A549 treated with AZD9567 at 1 μM for 4 hours (cell line): Measurements from ENCODE around the gene LUM. TPM values are rescaled to one million over a fixed set of nuclear protein-coding genes. Genes with fewer than 3 reads are reported as not detected.

ENCODE experiments used
- total RNA-seq: library from RNA; stranded (reverse); fragments of 200-300 nt; extraction: Qiagen RNA extraction; gene quantifications from 5 replicates; pipeline ENCODE4 v1.2.3, GENCODE V29; 2022; ENCODE audit not compliant: insufficient read depth

LUM gene, protein sequence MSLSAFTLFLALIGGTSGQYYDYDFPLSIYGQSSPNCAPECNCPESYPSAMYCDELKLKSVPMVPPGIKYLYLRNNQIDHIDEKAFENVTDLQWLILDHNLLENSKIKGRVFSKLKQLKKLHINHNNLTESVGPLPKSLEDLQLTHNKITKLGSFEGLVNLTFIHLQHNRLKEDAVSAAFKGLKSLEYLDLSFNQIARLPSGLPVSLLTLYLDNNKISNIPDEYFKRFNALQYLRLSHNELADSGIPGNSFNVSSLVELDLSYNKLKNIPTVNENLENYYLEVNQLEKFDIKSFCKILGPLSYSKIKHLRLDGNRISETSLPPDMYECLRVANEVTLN
- 0.07 to 4.1 TPM (median 0.29 TPM) in 5 replicates for total RNA-seq

DNA sequence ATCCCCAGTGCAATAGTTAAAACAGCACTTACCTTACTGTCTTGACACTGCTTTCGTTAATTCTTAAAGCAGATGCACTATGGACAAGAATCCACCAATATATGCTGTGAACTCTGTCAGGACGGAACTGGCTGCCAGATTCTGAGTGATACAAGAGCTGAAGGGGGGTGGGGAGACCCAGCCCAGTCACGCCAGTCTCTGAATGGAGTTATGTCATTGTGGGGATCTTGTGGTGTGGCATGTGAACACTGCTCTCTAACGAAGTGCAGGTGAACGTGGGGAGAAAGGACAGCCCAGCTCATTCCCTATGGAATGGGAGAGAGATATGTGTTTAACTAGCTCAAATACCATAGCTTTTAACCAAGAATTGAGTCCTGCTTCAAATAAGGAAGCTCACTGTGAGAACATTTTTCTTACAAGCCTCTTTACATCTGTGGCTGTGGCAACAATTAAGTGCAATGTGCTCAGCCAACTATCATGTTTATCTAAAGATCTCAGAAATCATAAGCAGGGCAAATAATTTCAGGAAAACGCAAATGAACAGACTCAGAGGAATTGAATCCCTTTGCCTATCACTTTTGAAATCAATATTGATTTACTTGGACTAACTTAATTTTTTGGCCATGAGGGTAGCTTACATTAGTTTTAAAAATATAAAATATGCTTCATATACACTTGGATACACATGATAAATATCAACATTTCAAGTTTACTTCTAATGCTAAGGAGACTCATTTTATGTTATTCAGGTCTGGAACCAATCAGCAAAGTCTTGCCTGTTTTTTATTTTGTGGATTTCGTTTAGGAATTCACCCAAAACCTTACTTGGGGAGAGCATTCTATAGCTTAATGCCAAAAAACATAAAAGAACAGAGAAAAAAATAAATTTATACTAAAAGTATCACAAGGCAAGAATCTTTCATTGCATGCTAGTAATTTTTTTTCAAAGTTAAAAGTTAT lies at the start of gene LUM:
LUM (minus strand) TSS at position 129 of the 960 bp plus-strand sequence. CDS start 2,515 bp downstream, outside the sequence.

DNA sequence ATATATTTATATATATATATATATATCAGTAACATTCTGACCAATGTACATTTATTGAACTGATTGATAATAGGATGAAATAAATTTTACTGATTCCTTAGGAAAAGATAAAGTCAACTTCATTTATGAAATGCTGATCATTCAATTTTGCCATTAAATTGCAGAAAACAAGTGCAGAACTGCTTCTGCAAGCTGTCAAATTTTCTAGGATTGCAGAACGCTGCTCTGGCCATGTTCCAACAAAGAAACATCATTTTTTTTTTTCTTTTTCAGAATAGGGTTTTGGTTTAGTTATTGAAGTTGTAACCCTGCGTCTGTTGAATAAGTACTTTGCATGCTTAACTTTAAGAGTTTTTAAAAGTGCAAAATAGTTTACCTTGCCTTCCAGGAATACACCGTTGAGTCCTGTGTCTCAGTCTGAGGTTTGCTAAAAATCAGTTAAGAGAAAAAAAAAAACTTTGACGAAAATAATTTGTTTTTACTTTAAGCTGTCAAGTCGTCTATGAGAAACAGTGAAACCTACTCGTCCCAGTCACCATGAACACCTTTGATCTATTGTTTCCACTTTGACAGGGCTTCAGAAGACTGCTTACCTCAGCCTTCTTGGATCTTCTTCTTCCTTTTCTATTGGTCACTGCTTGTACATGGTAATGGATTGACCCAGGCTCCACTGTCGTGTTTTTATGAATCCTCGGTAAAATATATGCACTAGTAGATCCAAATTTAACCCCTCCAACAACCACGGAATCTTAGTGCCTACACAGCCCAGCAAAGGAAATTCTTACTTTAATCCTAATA lies 53.7 kb downstream of the LUM start, which contains the start of gene KERA:
KERA (minus strand) TSS at position 657 of the 798 bp plus-strand sequence. CDS start 1,743 bp downstream, outside the sequence.

Other genes with a start within 250 kb of the LUM start
- not detected in 5 replicates for gene CCER1, start 156.3 kb downstream of the LUM start, total RNA-seq
- gene EPYC, start 106.5 kb downstream of the LUM start, total RNA-seq: not detected in 5 replicates
- gene KERA, start 53.5 kb downstream of the LUM start, total RNA-seq: not detected in 5 replicates
- gene DCN, start 71.3 kb upstream of the LUM start, total RNA-seq: not detected in 5 replicates